Endothelial cell of umbilical vein (primary cell): ENCODE data around the gene APOBEC3C.

Experiments used
- POLR2A ChIP-seq: IDR thresholded peaks from 2 replicates; pipeline ENCODE4 v1.6.1; 2012; ENCODE audit warnings: low read depth, mild to moderate bottlenecking, control low read depth, low read length
- POLR2AphosphoS5 ChIP-seq: IDR thresholded peaks from 2 replicates; pipeline ENCODE4 v1.6.1; 2012; ENCODE audit warnings: low read depth, mild to moderate bottlenecking, control low read depth, low read length, moderate library complexity; ENCODE audit not compliant: insufficient read depth

DNA sequence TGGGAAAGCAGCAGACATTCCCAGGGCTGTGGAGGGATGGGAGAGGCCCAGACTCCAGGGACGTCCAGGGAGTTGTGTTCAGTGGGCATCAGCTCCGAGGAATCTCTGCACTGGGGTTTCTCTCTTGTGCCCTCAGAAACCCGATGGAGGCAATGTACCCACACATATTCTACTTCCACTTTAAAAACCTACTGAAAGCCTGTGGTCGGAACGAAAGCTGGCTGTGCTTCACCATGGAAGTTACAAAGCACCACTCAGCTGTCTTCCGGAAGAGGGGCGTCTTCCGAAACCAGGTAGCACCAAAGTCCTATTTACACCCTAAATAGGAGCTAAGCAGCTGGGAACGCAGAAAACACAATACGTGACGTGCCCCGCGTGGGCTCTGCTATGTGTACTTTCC lies 15.2 kb downstream of the APOBEC3C start:
- TF ChIP-seq POLR2AphosphoS5: no peak
- no peak for TF ChIP-seq POLR2A
